Mesendoderm (in vitro differentiated cells): ENCODE results near the gene ZNF454. TPM values are rescaled to one million over a fixed set of nuclear protein-coding genes. Genes with fewer than 3 reads are reported as not detected.
A peak's percentile ranks its signal among the peaks of the same experiment; 100 is the strongest.

ENCODE experiments used
- DNase-seq: peaks from one replicate; pipeline ENCODE4 v3.0.0; 2013
- H2AK5ac ChIP-seq: 2 replicates; pipeline ENCODE4 v1.6.1; 2013; ENCODE audit warnings: low read length, inconsistent platforms
- H2BK120ac ChIP-seq: 2 replicates; pipeline ENCODE4 v1.6.1; 2013; ENCODE audit warnings: low read depth, mild to moderate bottlenecking, low read length, moderate library complexity, mixed read lengths
- H2BK15ac ChIP-seq: replicated peaks from 2 replicates; pipeline ENCODE4 v1.6.1; 2013; ENCODE audit warnings: low read depth, mild to moderate bottlenecking, moderate library complexity
- H2BK5ac ChIP-seq: 2 replicates; pipeline ENCODE4 v1.6.1; 2013; ENCODE audit warnings: low read length, inconsistent platforms
- H3K18ac ChIP-seq: 2 replicates; pipeline ENCODE4 v1.6.1; 2013; ENCODE audit warnings: mild to moderate bottlenecking, low read length, mixed read lengths
- H3K23ac ChIP-seq: one replicate; pipeline ENCODE4 v1.6.1; 2013; ENCODE audit warnings: low read length
- H3K27ac ChIP-seq: 2 replicates; pipeline ENCODE4 v1.5.1; 2013; ENCODE audit warnings: low read depth, mild to moderate bottlenecking, inconsistent platforms, low read length, moderate library complexity
- H3K27me3 ChIP-seq: 2 replicates; pipeline ENCODE4 v1.6.1; 2013; ENCODE audit warnings: low read length, control low read depth, mild to moderate bottlenecking, inconsistent platforms; ENCODE audit not compliant: insufficient read depth, poor library complexity
- H3K36me3 ChIP-seq: 2 replicates; pipeline ENCODE4 v1.6.1; 2013; ENCODE audit warnings: low read length, inconsistent platforms; ENCODE audit not compliant: control insufficient read depth, insufficient read depth
- H3K4ac ChIP-seq: one replicate; pipeline ENCODE4 v1.6.1; 2013; ENCODE audit warnings: low read depth, mild to moderate bottlenecking, low read length, moderate library complexity
- H3K4me1 ChIP-seq: 2 replicates; pipeline ENCODE4 v1.6.1; 2013; ENCODE audit warnings: low read depth, low read length, inconsistent platforms; ENCODE audit not compliant: control insufficient read depth
- H3K4me2 ChIP-seq: 2 replicates; pipeline ENCODE4 v1.6.1; 2013; ENCODE audit warnings: low read length
- H3K4me3 ChIP-seq: 2 replicates; pipeline ENCODE4 v1.5.1; 2013; ENCODE audit warnings: mild to moderate bottlenecking, low read length
- H3K56ac ChIP-seq: one replicate; pipeline ENCODE4 v1.6.1; 2013; ENCODE audit warnings: low read length
- H3K79me1 ChIP-seq: 2 replicates; pipeline ENCODE4 v1.6.1; 2013; ENCODE audit warnings: low read length, inconsistent platforms
- H3K79me2 ChIP-seq: 2 replicates; pipeline ENCODE4 v1.6.1; 2013; ENCODE audit warnings: mild to moderate bottlenecking, low read length; ENCODE audit not compliant: control insufficient read depth, insufficient read depth
- H3K9ac ChIP-seq: 2 replicates; pipeline ENCODE4 v1.6.1; 2013; ENCODE audit warnings: low read length, inconsistent platforms
- H4K5ac ChIP-seq: one replicate; pipeline ENCODE4 v1.6.1; 2013; ENCODE audit warnings: low read length
- H4K8ac ChIP-seq: one replicate; pipeline ENCODE4 v1.6.1; 2013; ENCODE audit warnings: low read depth, mild to moderate bottlenecking, control low read depth, low read length, moderate library complexity
- WGBS: extraction: QIAGEN DNeasy Blood & Tissue Kit; methylation state at CpG from one replicate; pipeline ENCODE4 v1.1.7; 2013; ENCODE audit warnings: low lambda C conversion rate, missing lambda C conversion rate; ENCODE audit not compliant: insufficient coverage; ENCODE audit errors: extremely low coverage; 5-methylcytosine and 5-hydroxymethylcytosine counted together
- polyA plus RNA-seq, 2 experiments: library from polyadenylated mRNA; stranded (reverse); fragments of 200-250 nt; gene quantifications; one replicate each; pipeline ENCODE4 v1.2.3, GENCODE V29; 2013

ZNF454 gene
- 1.0 TPM for polyA plus RNA-seq (2013, experiment 1 of 2)
- 1.1 TPM for polyA plus RNA-seq (2013, experiment 2 of 2)

DNA sequence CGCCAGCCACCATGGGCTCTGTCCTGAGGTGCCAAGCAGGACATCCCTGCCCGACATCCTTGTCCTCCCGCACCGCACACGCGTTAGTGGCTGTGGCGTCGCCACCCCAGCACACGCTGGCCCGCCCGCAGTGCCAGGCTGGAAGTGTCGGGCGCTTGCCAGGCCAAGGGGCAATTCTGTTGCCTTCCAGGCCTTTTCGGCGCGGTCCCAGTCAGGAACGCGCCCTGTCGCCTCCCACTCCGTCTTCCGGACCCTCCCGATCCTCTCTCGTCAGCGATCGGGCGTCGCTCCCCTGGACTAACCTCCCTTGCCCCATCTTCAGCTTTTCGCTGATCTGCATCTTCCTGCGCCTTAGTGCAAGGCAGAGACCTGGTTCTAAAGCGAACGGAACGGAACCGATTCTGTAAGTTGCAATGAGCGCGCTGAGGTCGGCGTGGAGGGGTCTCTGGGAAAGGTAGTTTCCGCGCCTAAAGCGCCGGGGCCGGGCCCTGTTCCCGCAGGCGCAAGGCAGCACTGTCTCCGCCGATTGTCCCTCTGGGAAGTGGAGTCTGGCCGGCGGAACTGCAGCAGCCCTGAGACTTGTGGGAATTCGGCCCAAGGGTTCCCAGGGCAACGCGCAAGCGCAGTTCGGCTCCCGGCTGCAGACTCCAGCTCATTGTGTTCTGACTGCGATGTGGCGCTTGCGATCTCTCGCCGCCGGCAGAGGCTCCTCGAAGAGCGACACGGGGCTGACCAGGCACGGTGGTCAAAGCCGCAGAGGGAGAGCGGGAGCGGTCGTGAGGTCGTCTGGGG is at the start of gene ZNF454:
Gene ZNF454, plus strand, starts transcription at position 630 of the 792 bp plus-strand sequence. CDS start 1,594 bp downstream, outside the sequence.
- Histone ChIP-seq H3K79me2 (no peaks in the 10 kb centered on the region), H3K4me1 (no peaks in the 10 kb centered on the region), H2BK5ac (no peak within 1 kb of the TSS), H3K36me3 (no peaks in the 10 kb centered on the region), H3K79me1 (no peaks in the 10 kb centered on the region), H3K4me3 (peak within 1 kb of the TSS; percentile 74), H3K4ac (peak within 1 kb of the TSS; percentile 38), H4K5ac (no peak within 1 kb of the TSS), H3K9ac (peak within 1 kb of the TSS; percentile 74), H4K8ac (no peak within 1 kb of the TSS), H3K18ac (no peak within 1 kb of the TSS), H3K23ac (no peak within 1 kb of the TSS), H2BK120ac (no peak within 1 kb of the TSS), H2AK5ac (no peak within 1 kb of the TSS), H3K4me2 (peak within 1 kb of the TSS; percentile 33), H3K27me3 (no peaks in the 10 kb centered on the region), H3K27ac (no peak within 1 kb of the TSS), H2BK15ac (no peak within 1 kb of the TSS), H3K56ac (peak within 1 kb of the TSS; percentile 86)
- WGBS = no CpG with 5 or more reads among the region's 69 CpGs
- DNase-seq = peak; percentile 97

DNA sequence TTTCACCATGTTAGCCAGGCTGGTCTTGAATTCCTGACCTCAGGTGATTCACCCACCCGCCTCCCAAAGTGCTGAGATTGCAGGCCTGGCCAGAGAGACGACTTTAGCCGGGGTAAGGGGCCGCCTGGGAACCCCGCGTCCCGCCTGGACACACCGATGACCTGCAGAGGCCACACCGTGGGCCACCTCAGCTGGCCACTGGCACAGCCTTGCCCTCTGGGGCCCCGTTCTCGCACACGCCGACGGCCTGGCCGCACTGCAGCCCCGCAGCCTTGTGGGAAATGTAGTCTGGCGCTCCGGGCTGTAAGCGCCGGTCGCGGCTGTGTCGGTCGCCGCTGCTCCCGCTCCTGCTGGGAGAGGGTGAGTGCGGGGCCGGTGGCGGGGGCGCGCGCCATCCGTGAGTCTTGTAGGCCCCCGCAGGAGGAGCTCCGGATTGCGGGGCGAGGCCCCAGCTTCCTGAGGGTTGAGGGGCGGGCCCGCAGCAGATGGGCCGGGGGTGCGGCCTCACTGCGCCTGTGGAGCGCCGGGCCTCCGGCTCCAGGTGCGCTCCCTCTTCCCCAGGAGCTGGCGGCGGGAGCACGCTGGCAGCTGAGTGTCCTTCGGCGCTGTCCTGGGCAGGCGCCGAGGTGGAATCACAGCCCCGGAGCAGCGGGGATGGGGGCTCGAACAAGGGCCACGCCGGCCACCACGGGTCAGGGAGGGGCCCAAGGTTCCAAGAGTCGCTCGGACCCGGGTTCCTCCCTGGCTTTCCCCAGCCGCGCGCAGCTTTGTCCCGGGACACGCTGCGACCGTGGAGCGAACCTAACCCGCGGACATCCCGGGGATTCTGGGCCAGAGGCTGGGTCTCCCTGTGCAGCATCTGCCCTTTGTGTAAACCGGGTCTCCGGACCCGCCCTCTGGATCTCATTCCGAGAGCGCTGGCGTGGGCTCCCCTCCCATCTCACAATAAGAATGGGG is 45.1 kb upstream of the ZNF454 start, which contains the start of gene ZFP2:
Gene ZFP2, plus strand, starts transcription at position 299 of the 957 bp plus-strand sequence. CDS start 35,401 bp downstream, outside the sequence.
- no peak within 1 kb of the TSS for H3K4ac ChIP-seq
- H2BK120ac ChIP-seq = no peak within 1 kb of the TSS
- peak within 1 kb of the TSS; percentile 76 for H3K4me3 ChIP-seq
- H3K36me3 ChIP-seq = no peaks in the 10 kb centered on the region
- no peaks in the 10 kb centered on the region for H3K4me1 ChIP-seq
- peak within 1 kb of the TSS; percentile 62 for H3K18ac ChIP-seq
- H3K27ac ChIP-seq = no peak within 1 kb of the TSS
- no peak within 1 kb of the TSS for H3K23ac ChIP-seq
- no peak within 1 kb of the TSS for H4K8ac ChIP-seq
- H2BK15ac ChIP-seq = no peak within 1 kb of the TSS
- H2AK5ac ChIP-seq = no peak within 1 kb of the TSS
- no peaks in the 10 kb centered on the region for H3K27me3 ChIP-seq
- H3K9ac ChIP-seq = peak within 1 kb of the TSS; percentile 86
- peak; percentile 82 for DNase-seq
- H3K56ac ChIP-seq = peak within 1 kb of the TSS; percentile 88
- no peak within 1 kb of the TSS for H4K5ac ChIP-seq
- no CpG with 5 or more reads among the region's 79 CpGs for WGBS
- H2BK5ac ChIP-seq = no peak within 1 kb of the TSS
- H3K4me2 ChIP-seq = peak within 1 kb of the TSS; percentile 67
- no peaks in the 10 kb centered on the region for H3K79me2 ChIP-seq
- no peaks in the 10 kb centered on the region for H3K79me1 ChIP-seq

DNA sequence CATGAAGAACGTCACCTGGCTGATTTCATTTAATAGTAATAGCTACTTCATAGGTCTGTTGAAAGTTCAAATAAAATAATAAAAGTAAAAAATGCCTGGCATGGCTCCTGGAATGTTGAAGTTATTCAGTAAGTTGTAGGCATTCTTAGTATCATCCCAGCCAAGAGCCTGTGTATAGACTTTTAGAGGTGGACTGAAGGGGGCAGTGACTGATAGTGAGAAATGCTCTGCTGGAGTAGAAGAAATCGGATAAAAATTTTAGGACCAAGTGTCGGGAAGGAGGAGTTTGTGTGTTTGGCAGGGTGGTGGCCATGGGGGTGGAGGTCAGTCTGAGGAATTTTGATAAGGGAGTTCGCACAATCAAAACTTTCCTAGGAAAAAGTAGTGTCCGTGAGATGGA is 41.7 kb upstream of the ZNF454 start:
- Histone ChIP-seq H3K79me1 (no peaks in the 10 kb centered on the region), H3K23ac (no peak overlapping the region), H3K79me2 (no peaks in the 10 kb centered on the region), H2AK5ac (no peak overlapping the region), H4K5ac (no peak overlapping the region), H2BK15ac (no peak overlapping the region), H3K56ac (no peak overlapping the region), H3K4me3 (no peak overlapping the region), H3K9ac (no peak overlapping the region), H2BK5ac (no peak overlapping the region), H3K27me3 (no peaks in the 10 kb centered on the region), H3K4me1 (no peaks in the 10 kb centered on the region), H3K18ac (no peak overlapping the region), H3K4ac (no peak overlapping the region), H2BK120ac (no peak overlapping the region), H3K4me2 (no peak overlapping the region), H3K36me3 (no peaks in the 10 kb centered on the region), H4K8ac (no peak overlapping the region), H3K27ac (no peak overlapping the region)
- no CpG with 5 or more reads among the region's 5 CpGs for WGBS
- no peak for DNase-seq

DNA sequence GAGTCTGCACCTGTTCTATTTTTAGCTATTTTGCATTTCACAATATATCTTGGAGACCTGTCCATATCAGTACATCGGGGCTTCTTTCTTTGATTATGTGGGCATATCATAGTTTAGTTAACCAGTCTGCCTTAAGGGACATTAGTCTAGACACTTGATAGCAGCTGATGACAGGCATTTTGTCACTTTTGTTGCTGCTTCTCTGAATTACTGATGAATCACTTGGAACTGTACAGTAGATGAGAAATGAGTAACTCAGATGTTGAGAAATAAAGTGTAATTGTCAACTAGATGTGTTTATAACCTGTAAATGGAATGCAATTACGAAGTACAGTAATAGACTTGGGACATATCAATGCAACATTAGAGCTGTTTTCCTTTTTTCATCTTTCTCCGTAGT is 38.1 kb upstream of the ZNF454 start:
- Histone ChIP-seq H3K4me2 (no peak overlapping the region), H3K36me3 (no peaks in the 10 kb centered on the region), H3K56ac (no peak overlapping the region), H3K79me2 (no peaks in the 10 kb centered on the region), H3K79me1 (no peaks in the 10 kb centered on the region), H2BK120ac (no peak overlapping the region), H3K23ac (no peak overlapping the region), H3K4ac (no peak overlapping the region), H3K4me1 (no peaks in the 10 kb centered on the region), H3K4me3 (no peak overlapping the region), H4K8ac (no peak overlapping the region), H3K27ac (no peak overlapping the region), H2AK5ac (no peak overlapping the region), H3K9ac (no peak overlapping the region), H3K18ac (no peak overlapping the region), H4K5ac (no peak overlapping the region), H2BK5ac (no peak overlapping the region), H2BK15ac (no peak overlapping the region), H3K27me3 (no peaks in the 10 kb centered on the region)
- no peak for DNase-seq
- no CpG with 5 or more reads among the region's 3 CpGs for WGBS

DNA sequence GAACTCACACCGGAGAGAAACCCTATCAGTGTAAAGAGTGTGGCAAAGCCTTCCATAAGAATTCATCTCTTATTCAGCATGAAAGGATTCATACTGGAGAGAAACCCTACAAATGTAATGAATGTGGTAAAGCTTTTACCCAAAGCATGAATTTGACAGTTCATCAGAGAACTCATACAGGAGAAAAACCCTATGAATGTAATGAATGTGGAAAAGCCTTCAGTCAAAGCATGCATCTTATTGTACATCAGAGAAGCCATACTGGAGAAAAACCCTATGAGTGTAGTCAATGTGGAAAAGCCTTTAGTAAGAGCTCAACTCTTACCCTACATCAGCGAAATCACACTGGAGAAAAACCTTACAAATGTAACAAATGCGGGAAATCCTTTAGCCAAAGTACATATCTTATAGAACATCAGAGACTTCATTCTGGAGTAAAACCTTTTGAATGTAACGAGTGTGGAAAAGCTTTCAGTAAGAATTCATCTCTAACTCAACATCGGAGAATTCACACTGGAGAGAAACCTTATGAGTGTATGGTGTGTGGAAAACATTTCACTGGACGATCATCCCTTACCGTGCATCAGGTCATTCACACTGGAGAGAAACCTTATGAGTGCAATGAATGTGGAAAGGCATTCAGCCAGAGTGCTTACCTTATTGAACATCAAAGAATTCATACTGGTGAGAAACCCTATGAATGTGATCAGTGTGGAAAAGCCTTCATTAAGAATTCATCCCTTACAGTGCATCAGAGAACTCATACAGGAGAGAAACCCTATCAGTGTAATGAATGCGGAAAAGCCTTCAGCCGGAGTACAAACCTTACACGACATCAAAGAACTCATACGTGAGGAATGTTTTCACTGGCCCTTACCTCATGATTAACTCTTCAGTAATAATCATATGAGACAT is 8.9 kb upstream of the ZNF454 start:
- DNase-seq = peak; percentile 6
- no peaks in the 10 kb centered on the region for H3K79me2 ChIP-seq
- peak overlapping the region; percentile 24 for H3K4me3 ChIP-seq

More for the DNA sequence above, 8.9 kb upstream of the ZNF454 start:
- Histone ChIP-seq H2BK5ac (no peak overlapping the region), H3K4me1 (no peaks in the 10 kb centered on the region), H3K27me3 (no peaks in the 10 kb centered on the region), H3K9ac (no peak overlapping the region), H3K4ac (no peak overlapping the region), H3K4me2 (no peak overlapping the region), H3K79me1 (no peaks in the 10 kb centered on the region), H3K27ac (no peak overlapping the region), H3K23ac (no peak overlapping the region), H2BK15ac (no peak overlapping the region), H2BK120ac (no peak overlapping the region), H3K18ac (no peak overlapping the region), H3K36me3 (no peaks in the 10 kb centered on the region), H4K8ac (no peak overlapping the region), H4K5ac (no peak overlapping the region), H2AK5ac (no peak overlapping the region), H3K56ac (no peak overlapping the region)
- no CpG with 5 or more reads among the region's 11 CpGs for WGBS
